ENCODE measurements around the gene ANKFN1. TPM values are rescaled to one million over a fixed set of nuclear protein-coding genes. Genes with fewer than 3 reads are reported as not detected.

ANKFN1 gene
- total RNA-seq, 3 donors from 2014 or later = 4.1 to 12.8 (median 5.6) TPM

DNA sequence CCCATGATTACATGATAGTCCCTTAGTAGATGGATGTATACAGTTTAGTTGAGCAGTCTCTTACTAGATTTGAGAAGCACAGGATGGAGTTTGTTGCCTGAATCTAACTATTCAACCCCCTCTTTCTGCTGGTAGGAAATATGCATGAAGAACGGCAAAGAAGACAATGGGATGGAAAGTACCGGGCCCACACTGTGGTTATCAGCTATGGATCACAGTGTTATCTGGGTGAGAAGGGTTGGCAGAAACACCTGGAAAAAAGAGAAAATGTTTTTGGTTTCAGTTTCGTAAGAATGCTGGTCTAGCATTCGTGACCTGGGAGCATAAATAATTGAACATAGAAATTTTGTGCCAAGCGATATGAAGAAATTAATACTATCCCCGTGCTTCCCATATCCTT, 53.1 kb downstream of the ANKFN1 start:
- Histone ChIP-seq H3K4me1 (no peaks in the 10 kb centered on the region), H3K36me3 (no peaks in the 10 kb centered on the region), H3K27ac (no peak overlapping the region), H3K9me3 (peaks cover 0 to under 1% of the 10 kb centered on the region in 2 donors), H3K27me3 (no peaks in the 10 kb centered on the region), H3K4me3 (no peak overlapping the region)
- no peak for DNase-seq (ENCODE audit: low spot score in 2 of 2)
- intact Hi-C loops (cut with DNase I; ENCODE audit: low total_unique reads) = no loop called here
- no peak for TF ChIP-seq POLR2A (IDR thresholded peaks at IDR 0.05)
- no peak for TF ChIP-seq POLR2AphosphoS5 (IDR thresholded peaks at IDR 0.05)
- no peak for TF ChIP-seq CTCF (IDR thresholded peaks at IDR 0.05)

- no peaks in the 10 kb centered on the region for H3K4me1 ChIP-seq
- TF ChIP-seq CTCF (IDR thresholded peaks at IDR 0.05) = no peak
- TF ChIP-seq POLR2AphosphoS5 (IDR thresholded peaks at IDR 0.05) = no peak
- no peak for TF ChIP-seq POLR2A (IDR thresholded peaks at IDR 0.05)
- no peak overlapping the region for H3K27ac ChIP-seq
- no peaks in the 10 kb centered on the region for H3K36me3 ChIP-seq
- H3K4me3 ChIP-seq = no peak overlapping the region
- peaks cover 0 to 4% of the 10 kb centered on the region in 2 donors for H3K9me3 ChIP-seq
- no peak for DNase-seq (ENCODE audit: low spot score in 2 of 2)
- intact Hi-C loops (cut with DNase I; ENCODE audit: low total_unique reads) = no loop called here
- no peaks in the 10 kb centered on the region for H3K27me3 ChIP-seq
Observed at GRCh38 chr17:56213031-56213430, 59.8 kb downstream of the ANKFN1 start.

DNA sequence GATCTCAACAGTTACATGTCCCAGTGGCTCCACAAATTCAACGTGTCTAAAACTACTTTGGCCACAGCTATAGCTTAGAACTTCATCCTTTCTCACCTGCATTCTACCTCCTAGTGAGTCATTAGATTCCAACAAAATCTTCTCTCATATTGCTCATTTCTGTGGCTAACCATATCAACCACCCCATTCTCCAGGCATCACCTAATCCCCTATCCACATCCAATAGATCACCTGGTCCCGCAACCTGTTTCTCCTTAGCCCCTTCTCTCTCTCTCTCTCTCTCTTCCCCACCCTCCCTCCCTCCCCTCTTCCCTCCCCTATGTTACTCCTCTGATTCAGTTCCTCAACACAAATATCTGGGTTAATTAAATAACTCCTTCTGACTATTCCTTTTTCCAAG, 64.6 kb downstream of the ANKFN1 start:
- intact Hi-C loops (cut with DNase I; ENCODE audit: low total_unique reads) = no loop called here
- H3K4me1 ChIP-seq = no peaks in the 10 kb centered on the region
- no peak overlapping the region for H3K4me3 ChIP-seq
- DNase-seq (ENCODE audit: low spot score in 2 of 2) = no peak
- TF ChIP-seq CTCF (IDR thresholded peaks at IDR 0.05) = no peak
- no peak for TF ChIP-seq POLR2AphosphoS5 (IDR thresholded peaks at IDR 0.05)
- no peak for TF ChIP-seq POLR2A (IDR thresholded peaks at IDR 0.05)
- no peaks in the 10 kb centered on the region for H3K27me3 ChIP-seq
- no peaks in the 10 kb centered on the region for H3K9me3 ChIP-seq
- no peaks in the 10 kb centered on the region for H3K36me3 ChIP-seq
- H3K27ac ChIP-seq = no peak overlapping the region

- H3K4me3 ChIP-seq = no peak overlapping the region
- no peak for DNase-seq (ENCODE audit: low spot score in 2 of 2)
- no peaks in the 10 kb centered on the region for H3K9me3 ChIP-seq
- no peak overlapping the region for H3K27ac ChIP-seq
- intact Hi-C loops (cut with DNase I; ENCODE audit: low total_unique reads) = no loop called here
- TF ChIP-seq CTCF (IDR thresholded peaks at IDR 0.05) (no peak), POLR2AphosphoS5 (IDR thresholded peaks at IDR 0.05) (no peak), POLR2A (IDR thresholded peaks at IDR 0.05) (no peak)
- H3K27me3 ChIP-seq = no peaks in the 10 kb centered on the region
- H3K36me3 ChIP-seq = no peaks in the 10 kb centered on the region
- no peaks in the 10 kb centered on the region for H3K4me1 ChIP-seq
Observed at GRCh38 chr17:56222255-56222654, 69.0 kb downstream of the ANKFN1 start.

- Histone ChIP-seq H3K4me1 (no peaks in the 10 kb centered on the region), H3K27ac (no peak overlapping the region), H3K9me3 (no peaks in the 10 kb centered on the region), H3K27me3 (no peaks in the 10 kb centered on the region), H3K36me3 (no peaks in the 10 kb centered on the region), H3K4me3 (no peak overlapping the region)
- TF ChIP-seq POLR2AphosphoS5 (IDR thresholded peaks at IDR 0.05) = no peak
- no peak for TF ChIP-seq POLR2A (IDR thresholded peaks at IDR 0.05)
- TF ChIP-seq CTCF (IDR thresholded peaks at IDR 0.05) = no peak
- intact Hi-C loops (cut with DNase I; ENCODE audit: low total_unique reads) = no loop called here
- DNase-seq (ENCODE audit: low spot score in 2 of 2) = no peak
Observed at GRCh38 chr17:56230660-56231059, 77.4 kb downstream of the ANKFN1 start.

Data from breast epithelium (tissue), 4 donors.